GM10266 (cell line): ENCODE measurements around the gene ST3GAL6.
A peak's percentile ranks its signal among the peaks of the same experiment; 100 is the strongest.

Source experiments
- DNase-seq: peaks from one replicate; pipeline ENCODE4 v3.0.0; 2012; ENCODE audit errors: extremely low spot score
- CTCF ChIP-seq: IDR thresholded peaks from 2 replicates; pipeline ENCODE4 v1.5.1; 2012; ENCODE audit warnings: mild to moderate bottlenecking, low read depth; ENCODE audit not compliant: control insufficient read depth, insufficient read depth; ENCODE audit errors: missing control alignments

The ST3GAL6 gene

DNA sequence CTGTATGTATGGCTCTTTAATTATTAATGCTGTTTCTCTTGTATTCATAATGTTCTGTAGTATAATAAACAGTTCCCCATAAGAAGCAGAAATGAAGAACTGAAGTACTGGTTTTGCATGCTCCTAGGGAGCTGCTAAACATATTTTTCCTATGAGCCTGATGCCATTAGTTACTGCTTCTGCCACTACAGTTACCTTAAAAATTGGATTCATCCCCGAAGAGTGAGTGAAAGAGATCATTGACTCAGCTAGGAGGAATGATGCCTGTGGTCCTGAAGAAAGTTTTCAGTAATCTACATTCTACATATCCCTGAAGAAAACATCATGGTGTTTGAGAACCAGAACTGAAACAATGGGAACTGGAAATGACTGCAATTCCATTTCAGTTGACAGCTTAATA, 37.1 kb upstream of the ST3GAL6 start:
- no peak for TF ChIP-seq CTCF

GRCh38 chr3:98727638-98728037, 35.5 kb upstream of the ST3GAL6 start:
- TF ChIP-seq CTCF = no peak
- DNase-seq = no peak

More for the DNA sequence above, 37.1 kb upstream of the ST3GAL6 start:
- DNase-seq = no peak

DNA sequence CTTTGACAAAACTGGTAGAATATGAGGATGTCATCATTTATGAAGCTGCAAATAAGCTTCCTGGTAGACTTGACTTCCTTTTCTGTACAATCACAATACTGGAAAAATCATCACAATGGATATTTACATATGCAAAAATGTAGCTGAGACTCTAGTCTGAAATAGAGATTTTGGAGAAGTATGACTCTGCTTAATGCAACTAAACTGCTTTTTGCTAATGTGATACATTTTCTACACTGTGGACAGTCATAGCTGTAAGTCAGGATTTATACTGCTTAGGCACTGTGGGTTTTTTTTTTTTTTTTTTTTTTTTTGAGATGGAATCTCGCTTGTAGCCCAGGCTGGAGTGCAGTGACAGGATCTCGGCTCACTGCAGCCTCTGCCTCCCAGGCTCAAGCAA, 34.5 kb upstream of the ST3GAL6 start:
- TF ChIP-seq CTCF = no peak

DNA sequence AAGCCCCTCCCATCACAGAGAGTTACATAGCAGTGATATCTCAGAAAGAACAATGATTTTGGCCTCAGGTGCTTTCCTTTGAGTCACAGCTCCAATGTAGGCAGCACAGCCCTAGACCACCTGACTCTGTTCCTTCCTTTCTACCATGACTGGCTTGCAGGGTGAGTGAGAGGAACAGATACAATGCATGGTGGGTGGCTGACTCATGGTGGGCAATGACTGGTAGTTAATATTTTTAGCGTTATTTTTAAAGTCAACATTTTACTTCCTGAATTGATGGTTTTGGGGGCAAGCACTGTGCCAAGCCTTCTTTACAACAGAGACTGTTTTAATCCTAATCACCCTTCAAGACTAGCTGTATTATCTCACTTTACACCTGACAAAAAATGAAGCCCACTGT, 32.8 kb upstream of the ST3GAL6 start:
- DNase-seq = peak; percentile 78

More for the DNA sequence above, 34.5 kb upstream of the ST3GAL6 start:
- DNase-seq = no peak

DNA sequence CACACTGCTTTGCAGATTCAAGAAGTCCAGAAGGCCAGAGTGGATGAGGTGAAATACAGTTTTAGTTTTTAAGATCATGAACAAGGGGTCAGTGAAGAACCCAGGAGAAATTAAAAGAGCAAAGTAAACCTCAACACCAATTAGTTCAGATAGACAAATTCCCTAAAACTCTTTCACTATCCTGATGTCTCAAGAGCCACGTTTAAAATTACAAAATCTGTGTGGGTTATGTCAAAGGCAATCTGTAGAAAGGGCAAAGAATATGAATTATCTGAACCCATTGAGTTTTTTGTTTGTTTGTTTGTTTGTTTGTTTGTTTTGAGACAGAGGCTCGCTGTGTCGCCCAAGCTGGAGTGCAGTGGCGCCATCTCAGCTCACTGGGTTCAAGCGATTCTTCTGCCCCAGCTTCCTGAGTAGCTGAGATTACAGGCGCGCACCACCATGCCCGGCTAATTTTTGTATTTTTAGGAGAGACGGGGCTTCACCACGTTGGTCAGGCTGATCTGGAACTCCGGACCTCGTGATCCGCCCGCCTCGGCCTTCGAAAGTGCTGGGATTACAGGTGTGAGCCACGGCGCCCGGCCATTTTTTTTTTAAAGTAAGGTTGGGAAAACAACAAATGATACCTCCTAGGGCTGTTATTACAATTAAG, 32.1 kb upstream of the ST3GAL6 start:
- no peak for DNase-seq
- TF ChIP-seq CTCF = no peak

More for the DNA sequence above, 32.8 kb upstream of the ST3GAL6 start:
- no peak for TF ChIP-seq CTCF

DNA sequence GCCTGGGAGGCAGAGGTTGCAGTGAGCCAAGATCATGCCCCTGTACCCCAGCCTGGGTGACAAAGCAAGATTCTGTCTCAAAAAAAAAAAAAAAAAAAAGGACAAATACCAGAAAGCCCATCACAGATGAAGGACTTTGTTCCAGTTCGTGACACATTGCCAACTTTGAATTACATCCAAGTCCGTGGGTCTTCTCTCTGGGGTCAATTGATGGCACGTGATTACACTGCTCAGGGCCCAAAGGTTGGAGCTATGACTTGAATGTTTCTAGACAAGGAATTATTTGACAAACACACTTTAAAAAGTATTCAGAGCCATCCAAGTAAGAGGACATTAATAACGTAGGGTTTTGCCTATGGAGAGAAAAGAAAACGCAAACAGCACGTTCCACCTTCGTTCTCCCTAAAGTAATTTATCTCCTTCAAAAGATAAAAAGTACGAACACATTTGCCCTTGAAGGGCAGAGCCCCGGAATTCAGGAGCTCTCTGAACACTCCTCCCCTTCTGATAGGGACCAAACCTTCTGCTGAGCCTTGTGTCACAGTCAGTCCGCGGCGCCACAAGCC, 31.3 kb upstream of the ST3GAL6 start:
- DNase-seq = peak; percentile 59
- no peak for TF ChIP-seq CTCF

- no peak for TF ChIP-seq CTCF
- DNase-seq = no peak
Observed at GRCh38 chr3:98732286-98733052, 30.7 kb upstream of the ST3GAL6 start.
